LNCAP (cell line): ENCODE measurements around the gene EEIG2.

Experiments
- TF ChIP-seq, protein P1 (sequence below): fragments of 450-650 bp; IDR thresholded peaks from 2 replicates; pipeline ENCODE4 v1.5.1; 2017; ENCODE audit warnings: mild to moderate bottlenecking

EEIG2 gene

DNA sequence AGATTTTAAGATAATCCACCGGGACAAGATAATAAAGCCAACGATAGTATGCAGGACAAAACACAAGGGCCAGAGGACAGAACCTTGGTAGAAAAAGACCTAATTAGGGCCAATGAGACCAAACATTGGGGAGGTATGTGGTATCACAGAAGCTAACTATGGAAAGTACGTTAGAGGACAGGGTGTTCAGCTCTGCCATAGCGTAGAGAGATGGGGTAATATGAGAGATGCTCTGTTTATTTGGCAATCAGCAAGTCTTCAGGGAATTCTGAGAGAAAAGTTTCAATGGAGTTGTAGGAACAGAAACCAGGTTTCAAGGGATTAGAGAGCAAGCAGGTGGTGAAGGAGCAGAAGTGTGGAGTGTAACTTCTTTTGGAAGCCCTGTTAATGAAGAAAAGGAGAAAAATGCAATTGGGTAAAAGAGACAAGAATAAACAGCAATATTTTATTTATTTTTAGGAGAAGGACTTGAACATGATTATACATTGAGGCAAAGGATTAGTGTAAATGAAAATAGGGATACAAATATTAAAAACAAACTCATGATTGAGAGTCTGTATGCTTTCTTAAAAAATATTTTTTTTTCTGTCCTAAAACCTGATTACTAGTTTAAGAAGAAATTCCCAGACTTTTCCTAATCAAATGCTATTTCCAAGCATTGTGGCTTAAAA is 24.0 kb downstream of the EEIG2 start:
- TF ChIP-seq, protein P1, sequence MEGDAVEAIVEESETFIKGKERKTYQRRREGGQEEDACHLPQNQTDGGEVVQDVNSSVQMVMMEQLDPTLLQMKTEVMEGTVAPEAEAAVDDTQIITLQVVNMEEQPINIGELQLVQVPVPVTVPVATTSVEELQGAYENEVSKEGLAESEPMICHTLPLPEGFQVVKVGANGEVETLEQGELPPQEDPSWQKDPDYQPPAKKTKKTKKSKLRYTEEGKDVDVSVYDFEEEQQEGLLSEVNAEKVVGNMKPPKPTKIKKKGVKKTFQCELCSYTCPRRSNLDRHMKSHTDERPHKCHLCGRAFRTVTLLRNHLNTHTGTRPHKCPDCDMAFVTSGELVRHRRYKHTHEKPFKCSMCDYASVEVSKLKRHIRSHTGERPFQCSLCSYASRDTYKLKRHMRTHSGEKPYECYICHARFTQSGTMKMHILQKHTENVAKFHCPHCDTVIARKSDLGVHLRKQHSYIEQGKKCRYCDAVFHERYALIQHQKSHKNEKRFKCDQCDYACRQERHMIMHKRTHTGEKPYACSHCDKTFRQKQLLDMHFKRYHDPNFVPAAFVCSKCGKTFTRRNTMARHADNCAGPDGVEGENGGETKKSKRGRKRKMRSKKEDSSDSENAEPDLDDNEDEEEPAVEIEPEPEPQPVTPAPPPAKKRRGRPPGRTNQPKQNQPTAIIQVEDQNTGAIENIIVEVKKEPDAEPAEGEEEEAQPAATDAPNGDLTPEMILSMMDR, result no peak

- TF ChIP-seq, protein P1, result no peak
Measured at GRCh38 chr1:108584428-108584856, 24.5 kb downstream of the EEIG2 start.

DNA sequence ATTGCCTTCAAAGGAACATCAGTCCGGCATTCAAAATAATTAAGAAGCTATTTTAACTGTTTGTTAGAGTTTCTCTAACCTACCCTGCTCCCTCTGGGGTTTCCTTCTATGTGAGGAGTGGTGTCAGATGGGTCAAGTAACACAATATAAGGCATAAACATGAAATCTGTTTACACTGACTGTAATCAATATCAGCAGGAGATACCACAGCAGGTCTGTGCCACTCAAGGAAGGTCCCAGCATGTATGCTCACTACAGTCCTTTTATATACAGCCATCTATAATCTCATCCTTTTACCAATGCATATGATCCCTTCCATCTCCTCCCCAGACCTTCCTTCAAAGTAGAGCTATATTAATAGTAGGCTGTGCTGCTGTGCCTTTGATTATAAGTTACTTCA is 25.4 kb downstream of the EEIG2 start:
- TF ChIP-seq, protein P1, result no peak

- TF ChIP-seq, protein P1, result no peak
Measured at GRCh38 chr1:108590441-108590840, 30.5 kb downstream of the EEIG2 start.

GRCh38 chr1:108590957-108591356 is 31.1 kb downstream of the EEIG2 start:
- TF ChIP-seq, protein P1, result no peak

DNA sequence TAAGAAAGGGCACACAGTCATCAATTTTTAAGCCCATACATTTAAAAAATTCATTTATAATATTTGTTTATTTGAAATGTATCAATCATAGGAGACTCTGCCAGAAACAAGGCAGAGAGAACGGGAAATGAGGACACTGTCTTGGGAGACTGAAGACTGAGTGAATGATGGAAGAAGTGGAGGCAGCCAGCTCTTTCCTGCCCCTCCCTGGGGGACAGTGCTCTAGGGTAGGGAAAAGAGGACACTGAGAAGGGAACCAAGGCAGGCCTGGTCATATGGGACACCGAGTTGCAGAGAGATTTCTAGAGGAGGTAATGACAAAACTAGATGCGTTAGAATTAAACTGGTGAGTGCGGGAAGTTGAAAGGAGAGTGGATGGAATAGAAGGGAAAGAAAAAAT is 31.6 kb downstream of the EEIG2 start:
- TF ChIP-seq, protein P1, result no peak

- TF ChIP-seq, protein P1, result no peak
Measured at GRCh38 chr1:108592030-108592759, 32.3 kb downstream of the EEIG2 start.
